H9 (cell line): ENCODE data around the gene ACTN4. TPM values are rescaled to one million over a fixed set of nuclear protein-coding genes. Genes with fewer than 3 reads are reported as not detected.

Source experiments
- DNase-seq: peaks from one replicate; pipeline ENCODE4 v3.0.0-alpha.2; 2017
- H2AFZ ChIP-seq: one replicate; pipeline ENCODE4 v1.6.1; 2013; ENCODE audit warnings: mild to moderate bottlenecking, low read length, control low read depth, moderate library complexity
- H2AK5ac ChIP-seq: 2 replicates; pipeline ENCODE4 v1.6.1; 2013; ENCODE audit warnings: low read length, control low read depth, mixed read lengths; ENCODE audit not compliant: insufficient read length
- H2BK120ac ChIP-seq: one replicate; pipeline ENCODE4 v1.6.1; 2013; ENCODE audit warnings: low read depth, mild to moderate bottlenecking, low read length, control low read depth, inconsistent platforms; ENCODE audit not compliant: poor library complexity, severe bottlenecking
- H2BK12ac ChIP-seq: 2 replicates; pipeline ENCODE4 v1.6.1; 2013; ENCODE audit warnings: low read length, control low read depth, mixed read lengths, low read depth; ENCODE audit not compliant: insufficient read length
- H2BK15ac ChIP-seq: 2 replicates; pipeline ENCODE4 v1.6.1; 2013; ENCODE audit warnings: low read depth, low read length, control low read depth
- H2BK20ac ChIP-seq: one replicate; pipeline ENCODE4 v1.6.1; 2013; ENCODE audit warnings: low read depth, mild to moderate bottlenecking, low read length, control low read depth, inconsistent platforms; ENCODE audit not compliant: poor library complexity, severe bottlenecking
- H2BK5ac ChIP-seq: 2 replicates; pipeline ENCODE4 v1.6.1; 2013; ENCODE audit warnings: low read length, control low read depth, mixed read lengths; ENCODE audit not compliant: insufficient read length
- H3K14ac ChIP-seq: 2 replicates; pipeline ENCODE4 v1.6.1; 2013; ENCODE audit warnings: low read length, control low read depth; ENCODE audit not compliant: insufficient read depth
- H3K18ac ChIP-seq: 2 replicates; pipeline ENCODE4 v1.6.1; 2013; ENCODE audit warnings: low read depth, mild to moderate bottlenecking, mixed read lengths, low read length, control low read depth; ENCODE audit not compliant: insufficient read length
- H3K23ac ChIP-seq: 2 replicates; pipeline ENCODE4 v1.6.1; 2013; ENCODE audit warnings: low read length, control low read depth, mixed read lengths, low read depth; ENCODE audit not compliant: insufficient read length
- H3K23me2 ChIP-seq: 2 replicates; pipeline ENCODE4 v1.6.1; 2013; ENCODE audit warnings: low read depth, mild to moderate bottlenecking, mixed read lengths, low read length, control low read depth; ENCODE audit not compliant: insufficient read length, poor library complexity, severe bottlenecking
- H3K27ac ChIP-seq: 2 replicates; pipeline ENCODE4 v1.5.1; 2013; ENCODE audit warnings: low read length, control low read depth, mixed read lengths, low read depth; ENCODE audit not compliant: insufficient read length
- H3K27me3 ChIP-seq: 2 replicates; pipeline ENCODE4 v1.6.1; 2013; ENCODE audit warnings: low read length, control low read depth, inconsistent platforms; ENCODE audit not compliant: insufficient read depth
- H3K4ac ChIP-seq: 2 replicates; pipeline ENCODE4 v1.6.1; 2013; ENCODE audit warnings: low read depth, mild to moderate bottlenecking, control low read depth, inconsistent platforms, low read length, moderate library complexity
- H3K4me1 ChIP-seq: 2 replicates; pipeline ENCODE4 v1.6.1; 2013; ENCODE audit warnings: low read length, control low read depth, inconsistent platforms; ENCODE audit not compliant: insufficient read depth
- H3K4me2 ChIP-seq: 2 replicates; pipeline ENCODE4 v1.6.1; 2013; ENCODE audit warnings: low read length, control low read depth, mixed read lengths; ENCODE audit not compliant: insufficient read length, insufficient read depth
- H3K56ac ChIP-seq: 2 replicates; pipeline ENCODE4 v1.6.1; 2013; ENCODE audit warnings: low read depth, mild to moderate bottlenecking, mixed read lengths, low read length, control low read depth; ENCODE audit not compliant: insufficient read length
- H3K79me1 ChIP-seq: 2 replicates; pipeline ENCODE4 v1.6.1; 2013; ENCODE audit warnings: low read depth, mild to moderate bottlenecking, moderate library complexity, low read length, control low read depth, inconsistent platforms; ENCODE audit not compliant: insufficient read depth, poor library complexity, severe bottlenecking
- H3K79me2 ChIP-seq: 2 replicates; pipeline ENCODE4 v1.6.1; 2013; ENCODE audit warnings: low read length, control low read depth, inconsistent platforms; ENCODE audit not compliant: insufficient read depth
- H3K9ac ChIP-seq: 2 replicates; pipeline ENCODE4 v1.6.1; 2013; ENCODE audit warnings: low read length, control low read depth, mixed read lengths; ENCODE audit not compliant: insufficient read length; ENCODE audit errors: extremely low read depth
- H3K9me3 ChIP-seq: one replicate; pipeline ENCODE4 v1.6.1; 2013; ENCODE audit warnings: low read depth, low read length, inconsistent platforms; ENCODE audit not compliant: control insufficient read depth
- H3T11ph ChIP-seq: one replicate; pipeline ENCODE4 v1.6.1; 2013; ENCODE audit warnings: mild to moderate bottlenecking, low read length, control low read depth, inconsistent platforms
- H4K20me1 ChIP-seq: one replicate; pipeline ENCODE4 v1.6.1; 2013; ENCODE audit not compliant: control insufficient read depth, insufficient read length, insufficient read depth
- H4K5ac ChIP-seq: 2 replicates; pipeline ENCODE4 v1.6.1; 2013; ENCODE audit warnings: low read depth, mild to moderate bottlenecking, mixed read lengths, low read length, control low read depth; ENCODE audit not compliant: insufficient read length
- H4K8ac ChIP-seq: replicated peaks from 2 replicates; pipeline ENCODE4 v1.6.1; 2013; ENCODE audit warnings: low read length, control low read depth, mixed read lengths, low read depth; ENCODE audit not compliant: insufficient read length
- H4K91ac ChIP-seq: 2 replicates; pipeline ENCODE4 v1.6.1; 2013; ENCODE audit warnings: low read depth, mild to moderate bottlenecking, moderate library complexity, mixed read lengths, low read length, control low read depth; ENCODE audit not compliant: insufficient read length
- H3K27ac Mint-ChIP-seq, 3 experiments: 2 replicates in 2 of 3; 3 replicates in 1 of 3; pipeline ENCODE4 v1.8.0; 2020 to 2021; ENCODE audit warnings: mixed read lengths in 3 of 3, mild to moderate bottlenecking in 1 of 3, moderate library complexity in 1 of 3
- H3K27me3 Mint-ChIP-seq: 2 replicates; pipeline ENCODE4 v1.8.0; 2021; ENCODE audit warnings: low read depth, mild to moderate bottlenecking, moderate library complexity, mixed read lengths
- H3K36me3 Mint-ChIP-seq, 3 experiments: 2 replicates in 2 of 3; 3 replicates in 1 of 3; pipeline ENCODE4 v1.8.0; 2020 to 2021; ENCODE audit warnings: low read depth in 3 of 3, mixed read lengths in 3 of 3; ENCODE audit not compliant: insufficient read depth in 1 of 3
- H3K4me1 Mint-ChIP-seq, 2 experiments: 2 replicates each; pipeline ENCODE4 v1.8.0; 2020; ENCODE audit warnings: mixed read lengths in 2 of 2
- H3K4me3 Mint-ChIP-seq, 2 experiments: 2 replicates in 1 of 2; 3 replicates in 1 of 2; pipeline ENCODE4 v1.8.0; 2020 to 2021; ENCODE audit warnings: mild to moderate bottlenecking in 2 of 2, mixed read lengths in 2 of 2, moderate library complexity in 1 of 2
- H3K9me3 Mint-ChIP-seq, 2 experiments: 2 replicates in 1 of 2; 3 replicates in 1 of 2; pipeline ENCODE4 v1.8.0; 2020; ENCODE audit warnings: mild to moderate bottlenecking in 2 of 2, mixed read lengths in 2 of 2, moderate library complexity in 1 of 2
- WGBS: extraction: QIAGEN DNeasy Blood & Tissue Kit; methylation state at CpG from one replicate; pipeline ENCODE4 v1.1.7; 2013; ENCODE audit warnings: missing lambda C conversion rate, low lambda C conversion rate, mixed read lengths; ENCODE audit not compliant: insufficient read length; ENCODE audit errors: extremely low coverage; 5-methylcytosine and 5-hydroxymethylcytosine counted together
- total RNA-seq: library from RNA; stranded (reverse); gene quantifications from 2 replicates; pipeline ENCODE4 v1.2.1, GENCODE V29; 2021
- TF ChIP-seq, protein P1 (sequence below): fragments of 200-600 bp; sonication (generic); conservative IDR thresholded peaks from 3 replicates; pipeline ENCODE4 v1.8.0; 2021; ENCODE audit warnings: antibody characterized with exemption, mild to moderate bottlenecking

ACTN4 gene
- total RNA-seq, 1 experiment from 2014 or later: 369 TPM

DNA sequence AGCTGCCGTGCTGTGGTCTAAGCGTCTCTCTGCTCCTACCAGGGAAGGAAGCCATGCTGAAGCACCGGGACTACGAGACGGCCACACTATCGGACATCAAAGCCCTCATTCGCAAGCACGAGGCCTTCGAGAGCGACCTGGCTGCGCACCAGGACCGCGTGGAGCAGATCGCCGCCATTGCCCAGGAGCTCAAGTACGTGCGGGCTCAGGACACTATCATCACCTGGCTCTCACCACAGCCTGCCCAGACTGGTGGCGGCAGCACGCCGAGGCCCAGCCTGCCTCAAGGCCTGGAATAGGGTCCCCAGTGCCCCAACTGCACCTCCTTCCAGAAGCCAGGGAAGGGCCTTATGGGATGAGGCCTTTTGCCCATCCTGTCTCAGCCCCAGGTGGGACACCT lies 74.0 kb downstream of the ACTN4 start:
- no peak overlapping the region for H3K9ac ChIP-seq
- no peaks in the 10 kb centered on the region for H4K20me1 ChIP-seq
- no peak overlapping the region for H3K4me3 Mint-ChIP-seq
- H3K27me3 Mint-ChIP-seq: no peaks in the 10 kb centered on the region
- H3K4me1 Mint-ChIP-seq: peaks cover 0 to 4% of the 10 kb centered on the region in 2 experiments; a peak in 1 of 4 replicates
- no peak overlapping the region for H2BK15ac ChIP-seq
- H3K36me3 Mint-ChIP-seq: peaks cover 25 to 83% (median 81%) of the 10 kb centered on the region in 3 experiments; a peak in 6 of 7 replicates
- no peaks in the 10 kb centered on the region for H3K23me2 ChIP-seq
- H2BK120ac ChIP-seq: no peak overlapping the region
- no peak overlapping the region for H3K56ac ChIP-seq
- no peak overlapping the region for H3T11ph ChIP-seq
- no peaks in the 10 kb centered on the region for H3K9me3 ChIP-seq
- no peak overlapping the region for H2BK5ac ChIP-seq
- no peak overlapping the region for H4K5ac ChIP-seq
- no peak overlapping the region for H3K4me2 ChIP-seq
- H3K4me1 ChIP-seq: no peaks in the 10 kb centered on the region
- H2AK5ac ChIP-seq: no peak overlapping the region
- H3K27ac ChIP-seq: no peak overlapping the region
- H3K27ac Mint-ChIP-seq: peak overlapping the region in 1 of 3 experiments; percentile 55; a peak in 1 of 7 replicates
- H4K8ac ChIP-seq: no peak overlapping the region
- H3K27me3 ChIP-seq: no peaks in the 10 kb centered on the region
- no peak for DNase-seq
- TF ChIP-seq, protein P1, sequence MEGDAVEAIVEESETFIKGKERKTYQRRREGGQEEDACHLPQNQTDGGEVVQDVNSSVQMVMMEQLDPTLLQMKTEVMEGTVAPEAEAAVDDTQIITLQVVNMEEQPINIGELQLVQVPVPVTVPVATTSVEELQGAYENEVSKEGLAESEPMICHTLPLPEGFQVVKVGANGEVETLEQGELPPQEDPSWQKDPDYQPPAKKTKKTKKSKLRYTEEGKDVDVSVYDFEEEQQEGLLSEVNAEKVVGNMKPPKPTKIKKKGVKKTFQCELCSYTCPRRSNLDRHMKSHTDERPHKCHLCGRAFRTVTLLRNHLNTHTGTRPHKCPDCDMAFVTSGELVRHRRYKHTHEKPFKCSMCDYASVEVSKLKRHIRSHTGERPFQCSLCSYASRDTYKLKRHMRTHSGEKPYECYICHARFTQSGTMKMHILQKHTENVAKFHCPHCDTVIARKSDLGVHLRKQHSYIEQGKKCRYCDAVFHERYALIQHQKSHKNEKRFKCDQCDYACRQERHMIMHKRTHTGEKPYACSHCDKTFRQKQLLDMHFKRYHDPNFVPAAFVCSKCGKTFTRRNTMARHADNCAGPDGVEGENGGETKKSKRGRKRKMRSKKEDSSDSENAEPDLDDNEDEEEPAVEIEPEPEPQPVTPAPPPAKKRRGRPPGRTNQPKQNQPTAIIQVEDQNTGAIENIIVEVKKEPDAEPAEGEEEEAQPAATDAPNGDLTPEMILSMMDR: no peak
- H2AFZ ChIP-seq: no peak overlapping the region
- no peak overlapping the region for H3K18ac ChIP-seq
- H3K9me3 Mint-ChIP-seq: no peaks in the 10 kb centered on the region
- no peak overlapping the region for H3K23ac ChIP-seq
- H3K79me1 ChIP-seq: no peaks in the 10 kb centered on the region
- H3K79me2 ChIP-seq: no peaks in the 10 kb centered on the region
- no peak overlapping the region for H2BK20ac ChIP-seq
- no peak overlapping the region for H2BK12ac ChIP-seq
- no peak overlapping the region for H3K4ac ChIP-seq
- H3K14ac ChIP-seq: no peak overlapping the region
- no peak overlapping the region for H4K91ac ChIP-seq
- no CpG with 5 or more reads among the region's 20 CpGs for WGBS
